ENCODE measurements around the gene COA1. TPM values are rescaled to one million over a fixed set of nuclear protein-coding genes. Genes with fewer than 3 reads are reported as not detected.
A peak's percentile ranks its signal among the peaks of the same experiment; 100 is the strongest.

The COA1 gene
- total RNA-seq, 1 donor from 2014 or later: 16.3 TPM

DNA sequence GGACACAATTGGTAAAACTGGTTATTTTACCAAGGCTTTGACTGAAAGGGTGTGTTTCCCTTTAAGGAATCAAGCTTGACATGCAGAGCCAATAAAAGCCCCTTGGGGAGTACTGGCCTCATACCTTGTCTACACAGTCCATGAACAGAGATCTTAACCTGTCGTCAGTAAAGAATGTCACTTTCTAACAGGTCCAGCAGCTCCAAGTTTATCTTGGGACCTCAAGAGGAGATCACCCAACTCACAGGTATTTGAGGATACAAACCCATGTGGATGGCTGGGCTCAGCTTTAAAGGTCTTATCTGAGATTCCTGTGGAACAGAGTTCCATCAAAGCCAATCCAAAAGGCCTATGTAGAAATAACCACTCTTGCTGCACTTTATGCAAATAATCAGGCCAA is 61.3 kb downstream of the COA1 start:
- Histone ChIP-seq H3K27me3 (no peaks in the 10 kb centered on the region), H3K27ac (no peak overlapping the region), H3K4me3 (no peak overlapping the region), H3K4me1 (peaks cover 0 to 7% of the 10 kb centered on the region in 2 donors), H3K36me3 (no peaks in the 10 kb centered on the region), H3K9me3 (no peaks in the 10 kb centered on the region)
- TF ChIP-seq, protein P1, sequence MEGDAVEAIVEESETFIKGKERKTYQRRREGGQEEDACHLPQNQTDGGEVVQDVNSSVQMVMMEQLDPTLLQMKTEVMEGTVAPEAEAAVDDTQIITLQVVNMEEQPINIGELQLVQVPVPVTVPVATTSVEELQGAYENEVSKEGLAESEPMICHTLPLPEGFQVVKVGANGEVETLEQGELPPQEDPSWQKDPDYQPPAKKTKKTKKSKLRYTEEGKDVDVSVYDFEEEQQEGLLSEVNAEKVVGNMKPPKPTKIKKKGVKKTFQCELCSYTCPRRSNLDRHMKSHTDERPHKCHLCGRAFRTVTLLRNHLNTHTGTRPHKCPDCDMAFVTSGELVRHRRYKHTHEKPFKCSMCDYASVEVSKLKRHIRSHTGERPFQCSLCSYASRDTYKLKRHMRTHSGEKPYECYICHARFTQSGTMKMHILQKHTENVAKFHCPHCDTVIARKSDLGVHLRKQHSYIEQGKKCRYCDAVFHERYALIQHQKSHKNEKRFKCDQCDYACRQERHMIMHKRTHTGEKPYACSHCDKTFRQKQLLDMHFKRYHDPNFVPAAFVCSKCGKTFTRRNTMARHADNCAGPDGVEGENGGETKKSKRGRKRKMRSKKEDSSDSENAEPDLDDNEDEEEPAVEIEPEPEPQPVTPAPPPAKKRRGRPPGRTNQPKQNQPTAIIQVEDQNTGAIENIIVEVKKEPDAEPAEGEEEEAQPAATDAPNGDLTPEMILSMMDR (IDR thresholded peaks at IDR 0.05): no peak
- DNase-seq (ENCODE audit: low spot score in 2 of 2): no peak
- intact Hi-C loops (cut with DNase I): loop anchor here (2.0 kb wide), 1 partner anchor 13 kb away; no protein-coding TSS in a partner anchor

DNA sequence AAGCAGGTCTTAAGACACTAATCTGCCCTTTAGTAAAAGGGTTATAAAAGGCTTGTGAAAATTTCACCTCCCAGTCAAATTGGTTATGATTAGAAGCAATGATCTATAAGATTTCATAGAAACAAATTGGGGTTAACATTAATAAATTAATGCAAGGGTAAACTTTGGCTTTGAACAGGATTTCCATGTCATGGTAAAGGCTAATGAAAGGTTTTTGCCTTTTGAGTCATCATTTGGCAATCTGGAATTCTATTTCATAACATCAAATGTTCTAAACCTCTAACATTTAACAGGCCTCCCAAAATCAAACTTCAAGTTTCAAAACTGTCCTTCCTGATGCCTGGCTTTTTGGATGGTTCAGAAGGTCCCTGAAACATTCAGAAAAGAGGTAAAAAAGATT is 62.4 kb downstream of the COA1 start:
- Histone ChIP-seq H3K9me3 (no peaks in the 10 kb centered on the region), H3K27me3 (no peaks in the 10 kb centered on the region), H3K36me3 (no peaks in the 10 kb centered on the region), H3K4me1 (peaks cover 0 to 7% of the 10 kb centered on the region in 2 donors), H3K27ac (no peak overlapping the region), H3K4me3 (no peak overlapping the region)
- intact Hi-C loops (cut with DNase I): no loop called here
- DNase-seq (ENCODE audit: low spot score in 2 of 2): no peak
- TF ChIP-seq, protein P1 (IDR thresholded peaks at IDR 0.05): no peak

DNA sequence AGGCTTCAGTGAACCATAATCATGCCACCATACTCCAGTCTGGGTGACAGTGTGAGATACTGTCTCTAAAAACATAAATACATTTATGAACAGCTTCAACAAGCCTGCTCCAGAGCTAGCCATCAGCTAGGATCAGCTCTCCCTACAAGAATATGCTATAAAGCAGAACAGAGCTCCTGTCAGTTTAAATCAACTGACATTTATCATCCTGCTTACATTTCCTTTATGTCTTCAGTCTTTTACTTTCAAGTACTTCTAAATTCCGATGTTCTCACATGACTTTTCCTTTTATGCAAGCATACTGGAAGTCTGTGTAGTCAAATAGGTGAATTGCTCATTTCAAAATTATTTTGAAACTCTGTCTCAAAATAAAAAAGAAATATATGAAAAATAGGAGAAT is 64.6 kb downstream of the COA1 start:
- Histone ChIP-seq H3K4me3 (no peak overlapping the region), H3K27ac (no peak overlapping the region), H3K36me3 (no peaks in the 10 kb centered on the region), H3K27me3 (no peaks in the 10 kb centered on the region), H3K9me3 (no peaks in the 10 kb centered on the region), H3K4me1 (peaks cover 0 to 11% of the 10 kb centered on the region in 2 donors)
- intact Hi-C loops (cut with DNase I): no loop called here
- TF ChIP-seq, protein P1 (IDR thresholded peaks at IDR 0.05): no peak
- DNase-seq (ENCODE audit: low spot score in 2 of 2): no peak

DNA sequence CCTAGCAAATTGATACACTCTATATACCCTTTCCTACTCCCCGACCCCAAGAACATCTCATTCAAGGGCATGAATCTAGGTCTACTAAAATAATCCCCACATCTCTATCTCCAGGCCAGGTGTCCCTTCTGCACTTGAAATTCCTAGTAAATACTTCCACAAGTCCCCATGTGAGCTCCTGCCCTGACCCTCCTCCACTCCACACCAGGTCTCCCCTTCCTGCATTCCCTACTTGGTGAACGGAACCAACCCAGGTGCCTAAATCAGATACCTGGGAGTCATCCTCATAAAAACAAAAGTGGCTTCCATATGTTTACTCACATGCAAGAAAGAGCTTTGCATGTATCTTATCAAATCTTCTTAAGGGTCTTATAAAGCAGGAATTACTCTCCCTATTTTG is 69.2 kb downstream of the COA1 start:
- no peak for DNase-seq (ENCODE audit: low spot score in 2 of 2)
- Histone ChIP-seq H3K27ac (peak overlapping the region in 1 of 2 donors; percentile 51), H3K9me3 (no peaks in the 10 kb centered on the region), H3K27me3 (no peaks in the 10 kb centered on the region), H3K4me1 (peaks cover 0 to 15% of the 10 kb centered on the region in 2 donors), H3K4me3 (no peak overlapping the region), H3K36me3 (no peaks in the 10 kb centered on the region)
- intact Hi-C loops (cut with DNase I): no loop called here
- TF ChIP-seq, protein P1 (IDR thresholded peaks at IDR 0.05): no peak

DNA sequence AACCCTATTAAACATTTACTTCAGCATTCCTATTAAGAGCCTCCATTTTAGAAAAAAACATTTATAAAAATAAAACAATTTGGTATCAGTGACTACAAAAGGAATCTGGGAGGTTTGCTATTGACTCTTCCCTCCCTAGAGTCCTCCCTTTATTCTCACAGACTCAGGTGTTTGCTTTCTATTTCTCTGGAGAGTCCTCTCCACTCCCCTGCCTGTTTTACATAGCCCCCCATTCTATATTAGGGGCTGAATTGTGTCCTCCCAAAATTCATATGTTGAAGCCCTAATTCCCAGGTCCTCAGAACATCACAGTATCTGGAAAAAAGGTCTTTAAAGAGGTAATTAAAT is 69.8 kb downstream of the COA1 start:
- no peaks in the 10 kb centered on the region for H3K27me3 ChIP-seq
- H3K4me3 ChIP-seq: no peak overlapping the region
- DNase-seq (ENCODE audit: low spot score in 2 of 2): no peak
- H3K27ac ChIP-seq: peak overlapping the region; percentile 51 to 70
- no peaks in the 10 kb centered on the region for H3K9me3 ChIP-seq
- intact Hi-C loops (cut with DNase I): no loop called here
- peaks cover 0 to 13% of the 10 kb centered on the region in 2 donors for H3K4me1 ChIP-seq
- no peaks in the 10 kb centered on the region for H3K36me3 ChIP-seq
- TF ChIP-seq, protein P1 (IDR thresholded peaks at IDR 0.05): no peak
